Uterus (tissue), 2 donors: ENCODE data around the gene RPS6KA2.

ENCODE experiments used
- CTCF ChIP-seq, 4 experiments: fragments of 200-600 bp in 2 of 4; fragments of 450-650 bp in 2 of 4; sonication (generic) in 2 of 4; IDR thresholded peaks; one replicate each; pipeline ENCODE4 v1.5.1; 2016 to 2019; ENCODE audit warnings: antibody characterized with exemption in 4 of 4, mild to moderate bottlenecking in 2 of 4, moderate library complexity in 1 of 4
- POLR2A ChIP-seq, 2 donors: fragments of 450-650 bp; IDR thresholded peaks; one replicate each; pipeline ENCODE4 v1.6.1; 2016; ENCODE audit warnings: antibody characterized with exemption in 2 of 2, mild to moderate bottlenecking in 1 of 2, moderate library complexity in 1 of 2

DNA sequence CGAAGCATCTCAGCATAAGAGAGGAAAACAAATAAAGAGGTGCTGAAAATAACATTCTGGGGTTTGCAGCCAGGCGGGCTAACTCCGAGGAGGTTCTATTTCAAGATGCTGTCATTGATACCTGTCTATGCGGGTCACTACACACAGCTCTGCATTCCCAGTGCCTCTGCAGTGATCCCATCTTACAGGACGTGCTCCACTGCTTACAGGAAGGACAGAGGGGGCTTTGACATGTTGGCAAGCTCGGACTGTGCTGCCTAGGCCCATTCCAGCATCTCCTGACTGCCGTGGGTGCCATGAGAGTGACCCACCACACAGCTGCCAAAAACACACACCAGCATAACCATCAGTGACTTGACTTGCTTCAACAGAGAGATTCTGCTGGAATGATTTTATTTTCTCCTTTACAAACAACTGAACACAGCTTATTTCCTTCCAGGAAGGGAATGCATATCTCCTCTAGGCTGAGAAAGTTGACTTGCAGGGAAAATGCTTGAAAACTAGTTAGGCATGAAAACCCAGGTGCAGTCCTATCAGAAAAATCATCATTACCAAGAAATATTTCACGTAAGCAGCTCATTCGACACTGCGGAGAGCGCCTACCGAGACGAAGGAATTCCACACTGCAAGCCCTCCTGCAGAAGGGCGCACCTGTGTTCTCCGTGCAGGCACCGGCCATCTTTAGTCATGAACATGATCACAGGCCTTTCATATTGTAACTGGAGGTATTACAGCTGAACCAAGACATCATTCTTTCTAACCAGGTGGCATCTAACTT is 103.1 kb downstream of the RPS6KA2 start:
- TF ChIP-seq CTCF (IDR thresholded peaks at IDR 0.05) = no peak
- TF ChIP-seq POLR2A (IDR thresholded peaks at IDR 0.05) = no peak
